GM12892 (cell line): ENCODE data around the gene ARRDC5.

ENCODE experiments used
- POLR2A ChIP-seq: IDR thresholded peaks from 2 replicates; pipeline ENCODE4 v1.6.1; 2011; ENCODE audit warnings: low read depth, low read length, control low read depth
- TAF1 ChIP-seq: IDR thresholded peaks from 2 replicates; pipeline ENCODE4 v1.6.1; 2011; ENCODE audit warnings: low read depth, mild to moderate bottlenecking, control low read depth, low read length, borderline replicate concordance

GRCh38 chr19:4866595-4867424, 35.9 kb downstream of the ARRDC5 start:
- TF ChIP-seq TAF1 = no peak
- no peak for TF ChIP-seq POLR2A
